GM12801 (cell line): Measurements from ENCODE around the gene ADSL.

ENCODE experiments used
- TF ChIP-seq, protein P1 (sequence below): IDR thresholded peaks from one replicate; pipeline ENCODE4 v1.5.1; 2011; ENCODE audit warnings: control low read depth; ENCODE audit not compliant: insufficient read length; ENCODE audit errors: extremely low read depth

Gene ADSL

GRCh38 chr22:40340044-40340443 lies 6.3 kb upstream of the ADSL start:
- TF ChIP-seq, protein P1, sequence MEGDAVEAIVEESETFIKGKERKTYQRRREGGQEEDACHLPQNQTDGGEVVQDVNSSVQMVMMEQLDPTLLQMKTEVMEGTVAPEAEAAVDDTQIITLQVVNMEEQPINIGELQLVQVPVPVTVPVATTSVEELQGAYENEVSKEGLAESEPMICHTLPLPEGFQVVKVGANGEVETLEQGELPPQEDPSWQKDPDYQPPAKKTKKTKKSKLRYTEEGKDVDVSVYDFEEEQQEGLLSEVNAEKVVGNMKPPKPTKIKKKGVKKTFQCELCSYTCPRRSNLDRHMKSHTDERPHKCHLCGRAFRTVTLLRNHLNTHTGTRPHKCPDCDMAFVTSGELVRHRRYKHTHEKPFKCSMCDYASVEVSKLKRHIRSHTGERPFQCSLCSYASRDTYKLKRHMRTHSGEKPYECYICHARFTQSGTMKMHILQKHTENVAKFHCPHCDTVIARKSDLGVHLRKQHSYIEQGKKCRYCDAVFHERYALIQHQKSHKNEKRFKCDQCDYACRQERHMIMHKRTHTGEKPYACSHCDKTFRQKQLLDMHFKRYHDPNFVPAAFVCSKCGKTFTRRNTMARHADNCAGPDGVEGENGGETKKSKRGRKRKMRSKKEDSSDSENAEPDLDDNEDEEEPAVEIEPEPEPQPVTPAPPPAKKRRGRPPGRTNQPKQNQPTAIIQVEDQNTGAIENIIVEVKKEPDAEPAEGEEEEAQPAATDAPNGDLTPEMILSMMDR = no peak

GRCh38 chr22:40341604-40342003 lies 4.7 kb upstream of the ADSL start:
- TF ChIP-seq, protein P1 = no peak

- TF ChIP-seq, protein P1 = no peak
Observed at GRCh38 chr22:40342521-40342920, 3.8 kb upstream of the ADSL start.

- TF ChIP-seq, protein P1 = no peak
Observed at GRCh38 chr22:40345271-40345670, 1.0 kb upstream of the ADSL start.

DNA sequence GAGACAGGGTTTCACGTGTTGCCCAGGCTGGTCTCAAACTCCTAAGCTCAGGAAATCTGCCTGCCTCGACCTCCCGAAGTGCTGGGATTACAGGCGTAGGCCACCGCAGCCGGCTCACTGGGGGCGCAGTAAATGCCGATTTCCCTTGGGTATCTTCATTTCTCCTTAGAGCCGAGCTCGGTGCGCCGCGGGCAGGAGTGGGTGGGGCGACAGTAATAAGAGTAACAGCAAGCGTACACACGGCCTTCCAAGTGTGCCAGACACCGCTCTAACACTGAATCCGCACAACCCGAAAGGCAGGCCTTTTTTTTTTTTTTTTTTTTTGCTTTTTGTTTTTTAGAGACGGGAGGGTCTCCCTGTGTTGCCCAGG lies 500 bp upstream of the ADSL start:
- TF ChIP-seq, protein P1 = no peak

DNA sequence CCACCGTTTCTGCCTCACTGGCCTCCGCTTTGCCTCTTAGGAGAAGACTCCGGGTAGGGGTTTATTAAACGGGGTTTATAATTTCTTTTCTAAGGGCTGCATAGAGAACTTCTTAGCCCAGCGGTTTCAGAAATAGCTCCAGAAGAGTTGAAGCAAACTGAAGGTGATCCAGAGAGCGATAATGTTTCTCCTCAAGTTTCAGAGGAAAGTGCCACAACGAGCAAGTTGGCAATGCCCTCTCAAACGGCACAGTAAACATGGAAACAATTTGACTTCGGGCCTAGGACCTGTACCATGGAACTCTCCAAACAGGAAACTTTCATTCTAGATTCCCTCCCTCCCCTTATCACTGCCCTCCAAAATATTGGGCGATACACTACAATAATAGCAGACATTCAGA lies 1.0 kb downstream of the ADSL start:
- TF ChIP-seq, protein P1 = no peak

GRCh38 chr22:40348025-40348658 lies 1.8 kb downstream of the ADSL start:
- TF ChIP-seq, protein P1 = no peak
